OCI-LY1 (cell line): Measurements from ENCODE around the gene ARHGAP27.

Experiments used
- H2AFZ ChIP-seq: fragments of 200-600 bp; sonication (generic), shearing (Covaris generic); 2 replicates; pipeline ENCODE4 v1.6.0; 2014; ENCODE audit warnings: antibody characterized with exemption, mild to moderate bottlenecking, low read length
- H3F3A ChIP-seq: fragments of 200-600 bp; sonication (generic), shearing (Covaris generic); 2 replicates; pipeline ENCODE4 v1.6.0; 2014; ENCODE audit warnings: mild to moderate bottlenecking, antibody characterized with exemption, low read length, moderate library complexity; ENCODE audit not compliant: insufficient read depth
- H3K27ac ChIP-seq: fragments of 200-600 bp; sonication (generic); 2 replicates; pipeline ENCODE4 v1.5.1; 2014; ENCODE audit warnings: low read length, mixed run types, mild to moderate bottlenecking, low read depth; ENCODE audit not compliant: poor library complexity, severe bottlenecking
- H3K27me3 ChIP-seq: fragments of 200-600 bp; sonication (generic); 2 replicates; pipeline ENCODE4 v1.6.0; 2014; ENCODE audit warnings: antibody characterized with exemption, mild to moderate bottlenecking, low read length, moderate library complexity; ENCODE audit not compliant: insufficient read depth
- H3K36me3 ChIP-seq: fragments of 200-600 bp; sonication (generic); 2 replicates; pipeline ENCODE4 v1.6.1; 2014; ENCODE audit warnings: mild to moderate bottlenecking, antibody characterized with exemption, low read length, moderate library complexity, mixed read lengths; ENCODE audit not compliant: insufficient read depth
- H3K4me1 ChIP-seq: fragments of 200-600 bp; sonication (generic); 2 replicates; pipeline ENCODE4 v1.5.1; 2014; ENCODE audit warnings: mild to moderate bottlenecking, low read length, moderate library complexity; ENCODE audit not compliant: insufficient read depth, severe bottlenecking
- H3K4me2 ChIP-seq: fragments of 200-600 bp; sonication (generic), shearing (Covaris generic); 2 replicates; pipeline ENCODE4 v1.6.1; 2014; ENCODE audit warnings: low read length
- H3K4me3 ChIP-seq: fragments of 200-600 bp; sonication (generic); 2 replicates; pipeline ENCODE4 v1.5.1; 2014; ENCODE audit warnings: low read length, low read depth, mild to moderate bottlenecking, mixed read lengths; ENCODE audit not compliant: poor library complexity, severe bottlenecking
- H3K79me2 ChIP-seq: fragments of 200-600 bp; shearing (Covaris generic); 2 replicates; pipeline ENCODE4 v1.6.1; 2016; ENCODE audit warnings: mixed run types, low read length, mixed read lengths; ENCODE audit not compliant: insufficient read depth
- H3K9ac ChIP-seq: fragments of 200-600 bp; sonication (generic), shearing (Covaris generic); 2 replicates; pipeline ENCODE4 v1.6.1; 2014; ENCODE audit warnings: mild to moderate bottlenecking, low read length, mixed read lengths
- H3K9me2 ChIP-seq: fragments of 200-600 bp; sonication (generic), shearing (Covaris generic); 2 replicates; pipeline ENCODE4 v1.6.1; 2014; ENCODE audit warnings: low read depth, mild to moderate bottlenecking, low read length, mixed read lengths
- H3K9me3 ChIP-seq: fragments of 200-600 bp; shearing (Covaris generic); 2 replicates; pipeline ENCODE4 v1.6.1; 2014; ENCODE audit warnings: low read length, mixed read lengths
- H4K20me1 ChIP-seq: fragments of 200-600 bp; sonication (generic), shearing (Covaris generic); 2 replicates; pipeline ENCODE4 v1.6.0; 2016; ENCODE audit warnings: mild to moderate bottlenecking, low read length; ENCODE audit not compliant: insufficient read depth
- CTCF ChIP-seq: fragments of 200-600 bp; sonication (generic), shearing (Covaris generic); IDR thresholded peaks from 2 replicates; pipeline ENCODE4 v1.5.1; 2017; ENCODE audit warnings: mild to moderate bottlenecking, antibody characterized with exemption, low read length, moderate library complexity, mixed read lengths
- EZH2 ChIP-seq: fragments of 200-600 bp; sonication (generic), shearing (Covaris generic); IDR thresholded peaks from 2 replicates; pipeline ENCODE4 v1.8.0; 2017; ENCODE audit warnings: borderline replicate concordance, mixed run types, mild to moderate bottlenecking, antibody characterized with exemption, low read length, moderate library complexity, mixed read lengths

Gene ARHGAP27

GRCh38 chr17:45347444-45347843, 85.2 kb downstream of the ARHGAP27 start:
- H3K9ac ChIP-seq: no peak overlapping the region
- no peak overlapping the region for H3K4me3 ChIP-seq
- no peaks in the 10 kb centered on the region for H4K20me1 ChIP-seq
- H3K9me3 ChIP-seq: peaks cover 7% of the 10 kb centered on the region; the same call in 1 of the 2 replicates
- no peak overlapping the region for H2AFZ ChIP-seq
- no peaks in the 10 kb centered on the region for H3K4me1 ChIP-seq
- H3K9me2 ChIP-seq: no peaks in the 10 kb centered on the region
- no peaks in the 10 kb centered on the region for H3F3A ChIP-seq
- H3K4me2 ChIP-seq: no peak overlapping the region
- no peaks in the 10 kb centered on the region for H3K79me2 ChIP-seq
- TF ChIP-seq CTCF (no peak), EZH2 (no peak)
- peaks cover 5% of the 10 kb centered on the region; the same call in 1 of the 2 replicates for H3K27me3 ChIP-seq
- no peaks in the 10 kb centered on the region for H3K36me3 ChIP-seq
- H3K27ac ChIP-seq: no peak overlapping the region

- no peak overlapping the region for H3K27ac ChIP-seq
- H3K9me2 ChIP-seq: no peaks in the 10 kb centered on the region
- H2AFZ ChIP-seq: no peak overlapping the region
- no peak overlapping the region for H3K4me3 ChIP-seq
- H4K20me1 ChIP-seq: no peaks in the 10 kb centered on the region
- H3K9me3 ChIP-seq: no peaks in the 10 kb centered on the region
- no peaks in the 10 kb centered on the region for H3K27me3 ChIP-seq
- no peak overlapping the region for H3K9ac ChIP-seq
- no peaks in the 10 kb centered on the region for H3F3A ChIP-seq
- TF ChIP-seq EZH2 (no peak), CTCF (no peak)
- no peaks in the 10 kb centered on the region for H3K79me2 ChIP-seq
- H3K36me3 ChIP-seq: no peaks in the 10 kb centered on the region
- H3K4me2 ChIP-seq: no peak overlapping the region
- H3K4me1 ChIP-seq: no peaks in the 10 kb centered on the region
These were observed 86.3 kb downstream of the ARHGAP27 start for GRCh38 chr17:45346216-45347015.

GRCh38 chr17:45345554-45346215, 87.0 kb downstream of the ARHGAP27 start:
- Histone ChIP-seq H3K27me3 (no peaks in the 10 kb centered on the region), H3K9me2 (no peaks in the 10 kb centered on the region), H3K9ac (no peak overlapping the region), H3F3A (no peaks in the 10 kb centered on the region), H2AFZ (no peak overlapping the region), H3K4me3 (no peak overlapping the region), H3K79me2 (no peaks in the 10 kb centered on the region), H3K4me1 (no peaks in the 10 kb centered on the region), H3K36me3 (no peaks in the 10 kb centered on the region), H3K9me3 (no peaks in the 10 kb centered on the region), H4K20me1 (no peaks in the 10 kb centered on the region), H3K27ac (no peak overlapping the region), H3K4me2 (no peak overlapping the region)
- TF ChIP-seq CTCF (no peak), EZH2 (no peak)
